GM23338 (cell line): ENCODE measurements around the gene INPP4A. TPM values are rescaled to one million over a fixed set of nuclear protein-coding genes. Genes with fewer than 3 reads are reported as not detected.
A peak's percentile ranks its signal among the peaks of the same experiment; 100 is the strongest.

Experiments used
- ATAC-seq: fragments of 200-7000 bp; cut with Tn5 transposase; 3 replicates; pipeline ENCODE4 v1.9.1; 2020
- DNase-seq: peaks from one replicate; pipeline ENCODE4 v3.0.0-alpha.2; 2015; ENCODE audit warnings: low spot score
- H2AFZ ChIP-seq: fragments of 200-600 bp; sonication (generic); 2 replicates; pipeline ENCODE4 v1.8.0; 2016; ENCODE audit warnings: antibody characterized with exemption, mild to moderate bottlenecking, moderate library complexity
- H3F3A ChIP-seq: fragments of 200-600 bp; sonication (generic); replicated peaks from 2 replicates; pipeline ENCODE4 v1.8.0; 2017; ENCODE audit warnings: antibody characterized with exemption, mixed run types, low read depth
- H3K27ac ChIP-seq: fragments of 200-600 bp; sonication (generic); 2 replicates; pipeline ENCODE4 v1.6.1; 2016; ENCODE audit warnings: low read depth
- H3K27me3 ChIP-seq: fragments of 200-600 bp; sonication (generic); 2 replicates; pipeline ENCODE4 v1.8.0; 2016; ENCODE audit warnings: mild to moderate bottlenecking, mixed run types, moderate library complexity; ENCODE audit not compliant: insufficient read depth
- H3K36me3 ChIP-seq: fragments of 200-600 bp; sonication (generic); 2 replicates; pipeline ENCODE4 v1.8.0; 2016; ENCODE audit warnings: mild to moderate bottlenecking; ENCODE audit not compliant: insufficient read depth
- H3K4me1 ChIP-seq: fragments of 200-600 bp; sonication (generic); 2 replicates; pipeline ENCODE4 v1.8.0; 2016; ENCODE audit warnings: mild to moderate bottlenecking, moderate library complexity; ENCODE audit not compliant: insufficient read depth
- H3K4me2 ChIP-seq: fragments of 200-600 bp; sonication (generic); 2 replicates; pipeline ENCODE4 v1.7.1; 2017; ENCODE audit warnings: mixed run types
- H3K4me3 ChIP-seq: fragments of 200-600 bp; sonication (generic); 2 replicates; pipeline ENCODE4 v1.6.1; 2016; ENCODE audit warnings: mixed run types
- H3K79me2 ChIP-seq: fragments of 200-600 bp; sonication (generic); replicated peaks from 2 replicates; pipeline ENCODE4 v1.8.0; 2017; ENCODE audit warnings: mild to moderate bottlenecking; ENCODE audit not compliant: insufficient read depth
- H3K9me2 ChIP-seq: fragments of 200-600 bp; sonication (generic); 2 replicates; pipeline ENCODE4 v1.8.0; 2017; ENCODE audit not compliant: insufficient read depth
- H4K20me1 ChIP-seq: fragments of 200-600 bp; sonication (generic); replicated peaks from 2 replicates; pipeline ENCODE4 v1.8.0; 2017; ENCODE audit warnings: mild to moderate bottlenecking; ENCODE audit not compliant: insufficient read depth
- H3K27ac Mint-ChIP-seq: 2 replicates; pipeline ENCODE4 v1.8.0; 2020; ENCODE audit warnings: inconsistent platforms, mild to moderate bottlenecking, moderate library complexity, mixed read lengths
- H3K27me3 Mint-ChIP-seq: 3 replicates; pipeline ENCODE4 v1.8.0; 2022; ENCODE audit warnings: low read depth, mild to moderate bottlenecking, moderate library complexity, mixed read lengths, inconsistent platforms; ENCODE audit not compliant: insufficient read depth, poor library complexity
- H3K36me3 Mint-ChIP-seq: 3 replicates; pipeline ENCODE4 v1.8.0; 2021; ENCODE audit warnings: low read depth, mild to moderate bottlenecking, inconsistent platforms, moderate library complexity, mixed read lengths
- H3K4me1 Mint-ChIP-seq: 3 replicates; pipeline ENCODE4 v1.8.0; 2020; ENCODE audit warnings: mild to moderate bottlenecking, inconsistent platforms, mixed read lengths
- H3K4me3 Mint-ChIP-seq: 3 replicates; pipeline ENCODE4 v1.8.0; 2021; ENCODE audit warnings: moderate library complexity, mild to moderate bottlenecking, inconsistent platforms, mixed read lengths
- H3K9me3 Mint-ChIP-seq: 3 replicates; pipeline ENCODE4 v1.8.0; 2020; ENCODE audit warnings: moderate library complexity, mild to moderate bottlenecking, inconsistent platforms, mixed read lengths
- CREB1 ChIP-seq: fragments of 250-450 bp; sonication (Bioruptor Pico); IDR thresholded peaks from 2 replicates; pipeline ENCODE4 v1.5.0; 2020; ENCODE audit warnings: low read depth, mild to moderate bottlenecking, moderate library complexity
- EZH2 ChIP-seq: fragments of 200-600 bp; sonication (generic); IDR thresholded peaks from one replicate; pipeline ENCODE4 v1.8.0; 2017; ENCODE audit warnings: antibody characterized with exemption, mild to moderate bottlenecking, low read depth; ENCODE audit not compliant: unreplicated experiment
- EZH2phosphoT487 ChIP-seq: fragments of 200-600 bp; sonication (generic); IDR thresholded peaks from one replicate; pipeline ENCODE4 v1.8.1; 2018; ENCODE audit warnings: antibody characterized with exemption; ENCODE audit not compliant: unreplicated experiment
- JUNB ChIP-seq: IDR thresholded peaks from one replicate; pipeline ENCODE4 v1.6.1; 2016; ENCODE audit warnings: antibody characterized with exemption; ENCODE audit not compliant: unreplicated experiment
- NANOG ChIP-seq: IDR thresholded peaks from 2 replicates; pipeline ENCODE4 v1.6.1; 2016; ENCODE audit warnings: antibody characterized with exemption, borderline replicate concordance
- POLR2AphosphoS5 ChIP-seq: IDR thresholded peaks from 2 replicates; pipeline ENCODE4 v1.6.1; 2016; ENCODE audit warnings: antibody characterized with exemption, low read depth
- STAT1 ChIP-seq: IDR thresholded peaks from one replicate; pipeline ENCODE4 v1.6.1; 2016; ENCODE audit warnings: antibody characterized with exemption; ENCODE audit not compliant: unreplicated experiment
- ZNF114 ChIP-seq: fragments of 250-450 bp; sonication (Bioruptor Pico); IDR thresholded peaks from 2 replicates; pipeline ENCODE4 v1.5.0; 2020; ENCODE audit warnings: mild to moderate bottlenecking, moderate library complexity
- ZNF331 ChIP-seq: fragments of 250-450 bp; sonication (Bioruptor Pico); IDR thresholded peaks from 2 replicates; pipeline ENCODE4 v1.5.0; 2020; ENCODE audit warnings: low read depth, mild to moderate bottlenecking, moderate library complexity
- polyA plus RNA-seq: library from polyadenylated mRNA; unstranded; fragments of >200 nt; fragmentation: Nextera tagmentation; extraction: Ambion mirVana; gene quantifications from 2 replicates; pipeline ENCODE4 v1.2.1, GENCODE V29; 2016
- total RNA-seq: library from RNA; depleted of rRNA; stranded (reverse); fragments of >200 nt; shearing (Covaris generic); gene quantifications from 2 replicates; pipeline ENCODE4 v1.2.3, GENCODE V29; 2014
- TF ChIP-seq, protein P1 (sequence below): IDR thresholded peaks from 2 replicates; pipeline ENCODE4 v1.6.1; 2016; ENCODE audit warnings: antibody characterized with exemption
- TF ChIP-seq, protein P2 (sequence below): fragments of 250-450 bp; sonication (Bioruptor Pico); IDR thresholded peaks from 2 replicates; pipeline ENCODE4 v1.5.0; 2020; ENCODE audit warnings: mild to moderate bottlenecking, moderate library complexity
- TF ChIP-seq, protein P3 (sequence below), 2 experiments: fragments of 200-600 bp in 1 of 2; sonication (generic) in 1 of 2; conservative IDR thresholded peaks; 2 replicates each; pipeline versions ENCODE4 v1.5.1 to v1.6.1; 2016 to 2017; ENCODE audit warnings: antibody characterized with exemption in 2 of 2, low read depth in 2 of 2, mild to moderate bottlenecking in 2 of 2, moderate library complexity in 1 of 2
- TF ChIP-seq, protein P4 (sequence below): IDR thresholded peaks from one replicate; pipeline ENCODE4 v1.6.1; 2018; ENCODE audit warnings: antibody characterized with exemption; ENCODE audit not compliant: unreplicated experiment

Gene INPP4A
- total and polyA plus RNA-seq, 2 experiments from 2014 or later, result 8.5 to 36.9 TPM

- no peaks in the 10 kb centered on the region for H3K9me2 ChIP-seq
- no peaks in the 10 kb centered on the region for H3K36me3 ChIP-seq
- H3F3A ChIP-seq, result no peaks in the 10 kb centered on the region
- H3K27ac ChIP-seq, result no peak overlapping the region
- ATAC-seq, result peak; percentile 14; the same call in 2 of the 3 replicates
- no peak overlapping the region for H3K4me3 ChIP-seq
- Mint-ChIP-seq H3K27ac (no peak overlapping the region), H3K27me3 (peaks cover 6% of the 10 kb centered on the region), H3K9me3 (no peaks in the 10 kb centered on the region), H3K4me3 (no peak overlapping the region), H3K36me3 (no peaks in the 10 kb centered on the region), H3K4me1 (peaks cover 59% of the 10 kb centered on the region)
- H2AFZ ChIP-seq, result no peak overlapping the region
- no peak overlapping the region for H3K4me2 ChIP-seq
- H3K4me1 ChIP-seq, result peaks cover 25% of the 10 kb centered on the region
- H3K79me2 ChIP-seq, result peaks cover 61% of the 10 kb centered on the region
- TF ChIP-seq POLR2AphosphoS5 (no peak), STAT1 (no peak), EZH2phosphoT487 (no peak), CREB1 (CRISPR knock-in tag) (no peak), ZNF331 (CRISPR knock-in tag) (no peak), JUNB (no peak), ZNF114 (CRISPR knock-in tag) (no peak), EZH2 (no peak), NANOG (no peak)
- TF ChIP-seq, protein P1, sequence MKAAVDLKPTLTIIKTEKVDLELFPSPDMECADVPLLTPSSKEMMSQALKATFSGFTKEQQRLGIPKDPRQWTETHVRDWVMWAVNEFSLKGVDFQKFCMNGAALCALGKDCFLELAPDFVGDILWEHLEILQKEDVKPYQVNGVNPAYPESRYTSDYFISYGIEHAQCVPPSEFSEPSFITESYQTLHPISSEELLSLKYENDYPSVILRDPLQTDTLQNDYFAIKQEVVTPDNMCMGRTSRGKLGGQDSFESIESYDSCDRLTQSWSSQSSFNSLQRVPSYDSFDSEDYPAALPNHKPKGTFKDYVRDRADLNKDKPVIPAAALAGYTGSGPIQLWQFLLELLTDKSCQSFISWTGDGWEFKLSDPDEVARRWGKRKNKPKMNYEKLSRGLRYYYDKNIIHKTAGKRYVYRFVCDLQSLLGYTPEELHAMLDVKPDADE, result no peak
- TF ChIP-seq, protein P2, sequence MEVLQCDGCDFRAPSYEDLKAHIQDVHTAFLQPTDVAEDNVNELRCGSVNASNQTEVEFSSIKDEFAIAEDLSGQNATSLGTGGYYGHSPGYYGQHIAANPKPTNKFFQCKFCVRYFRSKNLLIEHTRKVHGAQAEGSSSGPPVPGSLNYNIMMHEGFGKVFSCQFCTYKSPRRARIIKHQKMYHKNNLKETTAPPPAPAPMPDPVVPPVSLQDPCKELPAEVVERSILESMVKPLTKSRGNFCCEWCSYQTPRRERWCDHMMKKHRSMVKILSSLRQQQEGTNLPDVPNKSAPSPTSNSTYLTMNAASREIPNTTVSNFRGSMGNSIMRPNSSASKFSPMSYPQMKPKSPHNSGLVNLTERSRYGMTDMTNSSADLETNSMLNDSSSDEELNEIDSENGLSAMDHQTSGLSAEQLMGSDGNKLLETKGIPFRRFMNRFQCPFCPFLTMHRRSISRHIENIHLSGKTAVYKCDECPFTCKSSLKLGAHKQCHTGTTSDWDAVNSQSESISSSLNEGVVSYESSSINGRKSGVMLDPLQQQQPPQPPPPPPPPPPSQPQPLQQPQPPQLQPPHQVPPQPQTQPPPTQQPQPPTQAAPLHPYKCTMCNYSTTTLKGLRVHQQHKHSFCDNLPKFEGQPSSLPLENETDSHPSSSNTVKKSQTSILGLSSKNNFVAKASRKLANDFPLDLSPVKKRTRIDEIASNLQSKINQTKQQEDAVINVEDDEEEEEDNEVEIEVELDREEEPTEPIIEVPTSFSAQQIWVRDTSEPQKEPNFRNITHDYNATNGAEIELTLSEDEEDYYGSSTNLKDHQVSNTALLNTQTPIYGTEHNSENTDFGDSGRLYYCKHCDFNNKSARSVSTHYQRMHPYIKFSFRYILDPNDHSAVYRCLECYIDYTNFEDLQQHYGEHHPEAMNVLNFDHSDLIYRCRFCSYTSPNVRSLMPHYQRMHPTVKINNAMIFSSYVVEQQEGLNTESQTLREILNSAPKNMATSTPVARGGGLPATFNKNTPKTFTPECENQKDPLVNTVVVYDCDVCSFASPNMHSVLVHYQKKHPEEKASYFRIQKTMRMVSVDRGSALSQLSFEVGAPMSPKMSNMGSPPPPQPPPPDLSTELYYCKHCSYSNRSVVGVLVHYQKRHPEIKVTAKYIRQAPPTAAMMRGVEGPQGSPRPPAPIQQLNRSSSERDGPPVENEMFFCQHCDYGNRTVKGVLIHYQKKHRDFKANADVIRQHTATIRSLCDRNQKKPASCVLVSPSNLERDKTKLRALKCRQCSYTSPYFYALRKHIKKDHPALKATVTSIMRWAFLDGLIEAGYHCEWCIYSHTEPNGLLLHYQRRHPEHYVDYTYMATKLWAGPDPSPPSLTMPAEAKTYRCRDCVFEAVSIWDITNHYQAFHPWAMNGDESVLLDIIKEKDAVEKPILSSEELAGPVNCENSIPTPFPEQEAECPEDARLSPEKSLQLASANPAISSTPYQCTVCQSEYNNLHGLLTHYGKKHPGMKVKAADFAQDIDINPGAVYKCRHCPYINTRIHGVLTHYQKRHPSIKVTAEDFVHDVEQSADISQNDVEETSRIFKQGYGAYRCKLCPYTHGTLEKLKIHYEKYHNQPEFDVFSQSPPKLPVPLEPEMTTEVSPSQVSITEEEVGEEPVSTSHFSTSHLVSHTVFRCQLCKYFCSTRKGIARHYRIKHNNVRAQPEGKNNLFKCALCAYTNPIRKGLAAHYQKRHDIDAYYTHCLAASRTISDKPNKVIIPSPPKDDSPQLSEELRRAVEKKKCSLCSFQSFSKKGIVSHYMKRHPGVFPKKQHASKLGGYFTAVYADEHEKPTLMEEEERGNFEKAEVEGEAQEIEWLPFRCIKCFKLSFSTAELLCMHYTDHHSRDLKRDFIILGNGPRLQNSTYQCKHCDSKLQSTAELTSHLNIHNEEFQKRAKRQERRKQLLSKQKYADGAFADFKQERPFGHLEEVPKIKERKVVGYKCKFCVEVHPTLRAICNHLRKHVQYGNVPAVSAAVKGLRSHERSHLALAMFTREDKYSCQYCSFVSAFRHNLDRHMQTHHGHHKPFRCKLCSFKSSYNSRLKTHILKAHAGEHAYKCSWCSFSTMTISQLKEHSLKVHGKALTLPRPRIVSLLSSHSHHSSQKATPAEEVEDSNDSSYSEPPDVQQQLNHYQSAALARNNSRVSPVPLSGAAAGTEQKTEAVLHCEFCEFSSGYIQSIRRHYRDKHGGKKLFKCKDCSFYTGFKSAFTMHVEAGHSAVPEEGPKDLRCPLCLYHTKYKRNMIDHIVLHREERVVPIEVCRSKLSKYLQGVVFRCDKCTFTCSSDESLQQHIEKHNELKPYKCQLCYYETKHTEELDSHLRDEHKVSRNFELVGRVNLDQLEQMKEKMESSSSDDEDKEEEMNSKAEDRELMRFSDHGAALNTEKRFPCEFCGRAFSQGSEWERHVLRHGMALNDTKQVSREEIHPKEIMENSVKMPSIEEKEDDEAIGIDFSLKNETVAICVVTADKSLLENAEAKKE (CRISPR knock-in tag), result no peak
- TF ChIP-seq, protein P3, sequence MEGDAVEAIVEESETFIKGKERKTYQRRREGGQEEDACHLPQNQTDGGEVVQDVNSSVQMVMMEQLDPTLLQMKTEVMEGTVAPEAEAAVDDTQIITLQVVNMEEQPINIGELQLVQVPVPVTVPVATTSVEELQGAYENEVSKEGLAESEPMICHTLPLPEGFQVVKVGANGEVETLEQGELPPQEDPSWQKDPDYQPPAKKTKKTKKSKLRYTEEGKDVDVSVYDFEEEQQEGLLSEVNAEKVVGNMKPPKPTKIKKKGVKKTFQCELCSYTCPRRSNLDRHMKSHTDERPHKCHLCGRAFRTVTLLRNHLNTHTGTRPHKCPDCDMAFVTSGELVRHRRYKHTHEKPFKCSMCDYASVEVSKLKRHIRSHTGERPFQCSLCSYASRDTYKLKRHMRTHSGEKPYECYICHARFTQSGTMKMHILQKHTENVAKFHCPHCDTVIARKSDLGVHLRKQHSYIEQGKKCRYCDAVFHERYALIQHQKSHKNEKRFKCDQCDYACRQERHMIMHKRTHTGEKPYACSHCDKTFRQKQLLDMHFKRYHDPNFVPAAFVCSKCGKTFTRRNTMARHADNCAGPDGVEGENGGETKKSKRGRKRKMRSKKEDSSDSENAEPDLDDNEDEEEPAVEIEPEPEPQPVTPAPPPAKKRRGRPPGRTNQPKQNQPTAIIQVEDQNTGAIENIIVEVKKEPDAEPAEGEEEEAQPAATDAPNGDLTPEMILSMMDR (conservative IDR thresholded peaks at IDR 0.05; ENCODE audit: low read depth in 2 of 2), result no peak
- TF ChIP-seq, protein P4, sequence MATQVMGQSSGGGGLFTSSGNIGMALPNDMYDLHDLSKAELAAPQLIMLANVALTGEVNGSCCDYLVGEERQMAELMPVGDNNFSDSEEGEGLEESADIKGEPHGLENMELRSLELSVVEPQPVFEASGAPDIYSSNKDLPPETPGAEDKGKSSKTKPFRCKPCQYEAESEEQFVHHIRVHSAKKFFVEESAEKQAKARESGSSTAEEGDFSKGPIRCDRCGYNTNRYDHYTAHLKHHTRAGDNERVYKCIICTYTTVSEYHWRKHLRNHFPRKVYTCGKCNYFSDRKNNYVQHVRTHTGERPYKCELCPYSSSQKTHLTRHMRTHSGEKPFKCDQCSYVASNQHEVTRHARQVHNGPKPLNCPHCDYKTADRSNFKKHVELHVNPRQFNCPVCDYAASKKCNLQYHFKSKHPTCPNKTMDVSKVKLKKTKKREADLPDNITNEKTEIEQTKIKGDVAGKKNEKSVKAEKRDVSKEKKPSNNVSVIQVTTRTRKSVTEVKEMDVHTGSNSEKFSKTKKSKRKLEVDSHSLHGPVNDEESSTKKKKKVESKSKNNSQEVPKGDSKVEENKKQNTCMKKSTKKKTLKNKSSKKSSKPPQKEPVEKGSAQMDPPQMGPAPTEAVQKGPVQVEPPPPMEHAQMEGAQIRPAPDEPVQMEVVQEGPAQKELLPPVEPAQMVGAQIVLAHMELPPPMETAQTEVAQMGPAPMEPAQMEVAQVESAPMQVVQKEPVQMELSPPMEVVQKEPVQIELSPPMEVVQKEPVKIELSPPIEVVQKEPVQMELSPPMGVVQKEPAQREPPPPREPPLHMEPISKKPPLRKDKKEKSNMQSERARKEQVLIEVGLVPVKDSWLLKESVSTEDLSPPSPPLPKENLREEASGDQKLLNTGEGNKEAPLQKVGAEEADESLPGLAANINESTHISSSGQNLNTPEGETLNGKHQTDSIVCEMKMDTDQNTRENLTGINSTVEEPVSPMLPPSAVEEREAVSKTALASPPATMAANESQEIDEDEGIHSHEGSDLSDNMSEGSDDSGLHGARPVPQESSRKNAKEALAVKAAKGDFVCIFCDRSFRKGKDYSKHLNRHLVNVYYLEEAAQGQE, result no peak
- H3K27me3 ChIP-seq, result no peaks in the 10 kb centered on the region
- peaks cover 16% of the 10 kb centered on the region; the same call in 1 of the 2 replicates for H4K20me1 ChIP-seq
- DNase-seq, result no peak
Measured at GRCh38 chr2:98476192-98476868, 31.7 kb downstream of the INPP4A start.
